Subcutaneous adipose tissue (tissue), 4 donors: ENCODE measurements around the gene SPATA3. TPM values are rescaled to one million over a fixed set of nuclear protein-coding genes. Genes with fewer than 3 reads are reported as not detected.

ENCODE experiments used
- total RNA-seq, 4 donors: library from RNA; depleted of rRNA; stranded (reverse); fragments of >200 nt; gene quantifications; one replicate each; pipeline ENCODE4 v1.1.0, GENCODE V29; 2016
- TF ChIP-seq, protein P1 (sequence below): fragments of 450-650 bp; IDR thresholded peaks from one replicate; pipeline ENCODE4 v1.5.1; 2016; ENCODE audit warnings: low read depth, mild to moderate bottlenecking, control low read depth, antibody characterized with exemption, moderate library complexity

The SPATA3 gene
- total RNA-seq, 4 donors from 2014 or later: not detected

DNA sequence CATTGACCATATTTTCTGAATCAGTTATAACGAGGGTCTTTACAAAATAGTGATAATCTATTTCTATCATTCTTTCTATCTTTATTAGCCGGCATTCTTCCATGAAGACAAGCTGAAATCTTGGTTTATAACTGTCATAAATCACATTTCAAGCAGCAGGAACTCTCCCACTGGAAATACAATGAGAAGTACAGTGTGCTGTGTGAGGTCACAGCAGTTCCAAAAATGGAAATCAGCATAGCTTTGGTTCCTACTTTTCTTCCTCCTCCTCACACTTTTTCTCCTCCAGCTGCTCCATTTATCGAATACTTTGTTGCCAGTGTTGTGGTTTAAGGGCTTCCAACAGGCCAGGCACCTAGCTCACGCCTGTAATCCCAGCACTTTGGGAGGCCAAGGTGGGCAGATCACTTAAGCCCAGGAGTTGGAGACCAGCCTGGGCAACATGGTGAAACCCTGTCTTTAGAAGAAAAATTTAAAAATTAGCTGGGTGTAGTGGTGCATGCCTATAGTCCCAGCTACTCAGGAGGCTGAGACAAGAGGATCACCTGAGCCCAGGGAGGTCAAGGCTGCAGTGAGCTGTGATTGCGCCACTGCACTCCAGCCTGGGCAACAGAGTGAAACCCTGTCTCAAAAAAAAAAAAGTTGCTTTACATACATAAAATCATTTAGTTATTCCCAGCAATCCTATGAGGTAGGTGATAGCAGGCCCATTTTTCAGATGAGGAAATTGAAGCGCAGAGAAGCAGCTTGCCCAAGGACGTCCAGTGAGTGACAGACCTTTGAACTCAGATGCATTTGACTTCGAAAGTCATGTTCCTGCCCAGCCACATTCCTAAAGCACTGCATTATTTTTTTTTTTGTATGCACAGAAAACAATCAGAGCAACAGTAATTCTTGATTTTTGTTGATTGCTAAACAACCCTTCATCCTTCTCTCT, 36.8 kb upstream of the SPATA3 start:
- TF ChIP-seq, protein P1, sequence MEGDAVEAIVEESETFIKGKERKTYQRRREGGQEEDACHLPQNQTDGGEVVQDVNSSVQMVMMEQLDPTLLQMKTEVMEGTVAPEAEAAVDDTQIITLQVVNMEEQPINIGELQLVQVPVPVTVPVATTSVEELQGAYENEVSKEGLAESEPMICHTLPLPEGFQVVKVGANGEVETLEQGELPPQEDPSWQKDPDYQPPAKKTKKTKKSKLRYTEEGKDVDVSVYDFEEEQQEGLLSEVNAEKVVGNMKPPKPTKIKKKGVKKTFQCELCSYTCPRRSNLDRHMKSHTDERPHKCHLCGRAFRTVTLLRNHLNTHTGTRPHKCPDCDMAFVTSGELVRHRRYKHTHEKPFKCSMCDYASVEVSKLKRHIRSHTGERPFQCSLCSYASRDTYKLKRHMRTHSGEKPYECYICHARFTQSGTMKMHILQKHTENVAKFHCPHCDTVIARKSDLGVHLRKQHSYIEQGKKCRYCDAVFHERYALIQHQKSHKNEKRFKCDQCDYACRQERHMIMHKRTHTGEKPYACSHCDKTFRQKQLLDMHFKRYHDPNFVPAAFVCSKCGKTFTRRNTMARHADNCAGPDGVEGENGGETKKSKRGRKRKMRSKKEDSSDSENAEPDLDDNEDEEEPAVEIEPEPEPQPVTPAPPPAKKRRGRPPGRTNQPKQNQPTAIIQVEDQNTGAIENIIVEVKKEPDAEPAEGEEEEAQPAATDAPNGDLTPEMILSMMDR: no peak

DNA sequence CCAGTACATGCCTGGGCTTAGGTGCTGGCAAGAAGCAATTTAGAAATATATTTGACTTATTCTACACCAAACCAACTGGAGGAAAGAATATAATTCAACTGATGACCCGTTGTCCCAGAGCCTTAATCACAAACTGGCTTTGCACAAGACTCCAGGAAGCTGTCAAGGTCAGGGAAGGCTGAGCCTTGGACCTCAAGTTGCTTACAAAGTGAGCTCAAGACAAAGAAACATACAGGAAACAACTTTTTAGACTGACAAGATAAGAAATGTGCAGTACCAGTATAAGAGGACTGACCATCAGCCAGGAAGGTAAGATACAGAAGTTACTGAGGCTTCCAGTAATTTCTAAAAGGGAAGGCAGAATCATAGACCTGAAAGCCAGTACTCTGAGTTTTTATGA, 35.9 kb upstream of the SPATA3 start:
- TF ChIP-seq, protein P1: no peak

DNA sequence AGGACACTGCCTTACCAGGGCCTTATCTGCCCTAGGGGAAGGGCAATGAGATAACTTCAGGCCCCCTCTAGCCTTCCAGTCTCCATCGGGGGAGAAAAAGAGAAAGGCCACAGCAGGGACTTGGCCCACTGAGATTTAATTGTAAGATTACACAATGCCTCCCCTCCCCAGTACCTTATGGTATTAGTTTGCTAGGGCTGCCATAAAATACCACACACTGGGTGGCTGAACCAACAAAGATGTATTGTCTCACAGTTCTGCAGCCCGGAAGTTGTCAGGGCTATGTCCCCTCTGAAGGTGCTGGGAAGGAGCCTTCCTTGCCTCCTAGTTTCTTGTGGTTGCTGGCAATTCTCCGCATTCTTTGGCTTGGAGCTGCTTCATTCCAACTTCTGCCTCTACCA, 34.8 kb upstream of the SPATA3 start:
- TF ChIP-seq, protein P1: no peak

DNA sequence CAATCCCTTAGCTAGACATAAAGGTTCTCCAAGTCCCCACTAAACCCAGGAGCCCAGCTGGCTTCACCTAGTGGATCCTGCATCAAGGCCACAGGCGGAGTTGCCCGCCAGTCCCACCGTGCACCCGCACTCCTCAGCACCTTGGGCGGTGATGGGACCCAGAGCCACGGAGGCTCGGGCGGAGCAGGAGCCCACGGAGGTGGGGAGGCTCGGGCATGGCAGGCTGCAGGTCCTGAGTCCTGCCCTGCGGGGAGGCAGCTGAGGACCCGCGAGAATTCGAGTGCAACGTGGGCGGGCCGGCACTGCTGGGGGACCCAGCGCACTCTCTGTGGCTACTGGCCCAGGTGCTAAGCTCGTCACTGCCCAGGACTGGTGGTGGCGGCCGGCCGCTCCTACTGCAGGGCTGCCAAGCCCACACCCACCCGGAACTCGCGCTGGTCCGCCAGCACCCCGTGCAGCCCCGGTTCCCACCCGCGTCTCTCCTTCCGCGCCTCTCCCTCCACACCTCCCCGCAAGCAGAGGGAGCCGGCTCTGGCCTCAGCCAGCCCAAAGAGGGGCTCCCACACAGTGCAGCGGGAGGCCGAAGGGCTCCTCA, 31.7 kb upstream of the SPATA3 start:
- TF ChIP-seq, protein P1: no peak

DNA sequence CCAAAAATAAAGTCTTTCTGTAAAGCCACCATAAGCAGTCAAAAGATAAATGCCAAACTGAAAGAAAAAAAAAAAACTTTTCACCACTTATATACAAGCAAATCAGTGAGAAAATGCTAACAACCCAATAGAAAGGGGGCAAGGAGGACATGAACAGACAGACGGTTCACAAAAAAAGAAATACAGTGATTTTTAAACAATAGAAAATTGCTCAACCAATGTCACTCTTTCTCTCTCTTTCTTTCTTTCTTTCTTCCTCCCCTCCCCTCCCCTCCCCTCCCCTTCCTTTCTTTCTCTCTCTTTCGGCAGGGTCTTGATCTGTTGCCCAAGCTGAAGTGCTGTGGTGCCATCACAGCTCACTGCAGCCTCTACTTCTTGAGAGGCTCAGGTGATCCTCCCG, 28.8 kb upstream of the SPATA3 start:
- TF ChIP-seq, protein P1: no peak

DNA sequence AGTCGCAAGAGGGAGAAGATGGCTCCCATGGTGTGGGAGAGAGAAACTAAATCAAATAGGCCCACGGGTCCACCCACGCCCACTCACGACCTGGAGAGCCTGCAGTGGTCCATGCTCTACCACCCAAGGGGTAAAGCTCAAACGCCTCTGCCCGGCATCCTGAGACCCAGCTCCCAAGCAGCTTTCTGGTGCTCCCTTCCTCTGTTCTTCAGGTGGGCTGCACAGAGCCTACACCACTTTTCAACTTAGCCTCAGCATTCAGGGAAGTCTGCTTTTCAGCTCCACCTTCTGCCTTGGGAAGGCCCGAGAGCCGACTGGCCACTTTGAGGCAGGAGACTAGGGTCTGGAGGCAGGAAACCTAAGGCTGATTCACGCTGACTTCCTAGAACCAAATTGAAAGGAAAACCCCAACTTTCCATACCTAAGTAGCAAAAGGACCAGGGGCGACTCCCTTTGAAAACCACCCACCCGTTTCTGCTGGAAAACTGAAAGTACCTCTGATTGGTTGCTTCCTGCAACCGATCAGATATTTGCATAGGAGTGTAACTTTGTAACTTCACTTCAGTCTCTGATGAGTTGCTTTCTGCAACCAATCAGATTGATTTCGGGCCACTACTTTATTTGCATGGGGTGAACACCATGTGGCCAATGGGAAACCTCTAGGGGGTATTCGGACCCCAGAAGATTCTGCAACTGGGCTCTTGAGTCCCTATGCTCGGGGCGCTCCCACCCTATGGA, 26.8 kb upstream of the SPATA3 start:
- TF ChIP-seq, protein P1: no peak

DNA sequence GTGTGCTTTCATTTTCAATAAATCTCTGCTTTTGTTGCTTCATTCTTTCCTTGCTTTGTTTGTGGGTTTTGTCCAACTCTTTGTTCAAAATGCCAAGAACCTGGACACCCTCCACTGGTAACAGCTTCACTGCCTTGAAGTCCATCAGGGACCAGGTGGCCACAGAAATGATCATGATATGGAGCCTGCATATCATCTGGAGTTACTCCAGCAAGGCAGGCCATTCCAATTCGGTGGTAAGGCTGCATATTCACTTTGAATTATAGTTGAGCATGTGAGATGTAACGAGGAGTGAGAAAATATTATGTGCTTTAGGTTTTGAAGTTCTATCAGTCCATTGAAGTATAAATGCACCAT, 26.3 kb upstream of the SPATA3 start:
- TF ChIP-seq, protein P1: no peak
